BE2C (cell line): ENCODE measurements around the gene SIAH2.

Source experiments
- DNase-seq: peaks from one replicate; pipeline ENCODE4 v3.0.0-alpha.2; 2020
- H3K27me3 ChIP-seq: fragments of 250-450 bp; sonication (Bioruptor Pico); 2 replicates; pipeline ENCODE4 v1.5.1; 2020; ENCODE audit warnings: mild to moderate bottlenecking
- H3K36me3 ChIP-seq: fragments of 250-450 bp; sonication (Bioruptor Pico); 2 replicates; pipeline ENCODE4 v1.5.1; 2020; ENCODE audit warnings: mild to moderate bottlenecking
- H3K4me1 ChIP-seq: fragments of 250-450 bp; sonication (Bioruptor Pico); 2 replicates; pipeline ENCODE4 v1.5.1; 2020
- H3K4me3 ChIP-seq: 2 replicates; pipeline ENCODE4 v1.5.1; 2011; ENCODE audit warnings: low read depth, low read length
- H3K9me3 ChIP-seq: fragments of 250-450 bp; sonication (Bioruptor Pico); 2 replicates; pipeline ENCODE4 v1.5.1; 2020
- CTCF ChIP-seq: IDR thresholded peaks from 2 replicates; pipeline ENCODE4 v1.5.1; 2012; ENCODE audit warnings: mild to moderate bottlenecking, low read depth, low read length

SIAH2 gene

GRCh38 chr3:150721285-150722130 lies 41.5 kb downstream of the SIAH2 start:
- Histone ChIP-seq H3K4me3 (peak overlapping the region; percentile 38), H3K27me3 (no peaks in the 10 kb centered on the region), H3K9me3 (no peaks in the 10 kb centered on the region), H3K4me1 (peaks cover 2% of the 10 kb centered on the region; the same call in 1 of the 2 replicates), H3K36me3 (no peaks in the 10 kb centered on the region)
- no peak for DNase-seq
- peak; percentile 81 for TF ChIP-seq CTCF

GRCh38 chr3:150720444-150720843 lies 42.5 kb downstream of the SIAH2 start:
- no peak for DNase-seq
- H3K36me3 ChIP-seq = no peaks in the 10 kb centered on the region
- no peaks in the 10 kb centered on the region for H3K27me3 ChIP-seq
- TF ChIP-seq CTCF = no peak
- H3K9me3 ChIP-seq = no peaks in the 10 kb centered on the region
- no peak overlapping the region for H3K4me3 ChIP-seq
- peaks cover 2% of the 10 kb centered on the region; the same call in 1 of the 2 replicates for H3K4me1 ChIP-seq

- Histone ChIP-seq H3K4me1 (no peaks in the 10 kb centered on the region), H3K27me3 (no peaks in the 10 kb centered on the region), H3K36me3 (no peaks in the 10 kb centered on the region), H3K4me3 (no peak overlapping the region), H3K9me3 (no peaks in the 10 kb centered on the region)
- no peak for TF ChIP-seq CTCF
- no peak for DNase-seq
Measured at GRCh38 chr3:150710097-150710496, 52.9 kb downstream of the SIAH2 start.

GRCh38 chr3:150703756-150704344 lies 59.1 kb downstream of the SIAH2 start, which contains the start of gene ERICH6:
Gene ERICH6 (minus strand): TSS chr3:150703920. CDS start chr3:150703898, 22 bp downstream.
- DNase-seq = peak; percentile 94
- no peaks in the 10 kb centered on the region for H3K9me3 ChIP-seq
- H3K4me3 ChIP-seq = peak within 1 kb of the TSS; percentile 84
- no peak; the same call in 1 of the 2 replicates for TF ChIP-seq CTCF
- no peaks in the 10 kb centered on the region for H3K4me1 ChIP-seq
- no peaks in the 10 kb centered on the region for H3K36me3 ChIP-seq
- no peaks in the 10 kb centered on the region for H3K27me3 ChIP-seq

GRCh38 chr3:150703299-150703755 lies 59.6 kb downstream of the SIAH2 start:
- TF ChIP-seq CTCF = no peak
- no peaks in the 10 kb centered on the region for H3K36me3 ChIP-seq
- H3K4me3 ChIP-seq = peak overlapping the region; percentile 84

GRCh38 chr3:150699068-150699639 lies 63.8 kb downstream of the SIAH2 start:
- no peaks in the 10 kb centered on the region for H3K4me1 ChIP-seq
- H3K4me3 ChIP-seq = no peak overlapping the region
- H3K9me3 ChIP-seq = no peaks in the 10 kb centered on the region
- no peaks in the 10 kb centered on the region for H3K27me3 ChIP-seq
- H3K36me3 ChIP-seq = no peaks in the 10 kb centered on the region
- no peak for TF ChIP-seq CTCF
- no peak for DNase-seq

More at GRCh38 chr3:150703299-150703755, 59.6 kb downstream of the SIAH2 start:
- no peaks in the 10 kb centered on the region for H3K4me1 ChIP-seq
- DNase-seq = peak; percentile 23
- H3K27me3 ChIP-seq = no peaks in the 10 kb centered on the region
- H3K9me3 ChIP-seq = no peaks in the 10 kb centered on the region
